PFSK-1 (cell line): Measurements from ENCODE around the gene ZNF513.
A peak's percentile ranks its signal among the peaks of the same experiment; 100 is the strongest.

Experiments
- FOXP2 ChIP-seq: optimal IDR thresholded peaks from 2 replicates; pipeline ENCODE3; 2011; ENCODE audit warnings: borderline replicate concordance, control low read depth, inconsistent platforms; ENCODE audit not compliant: insufficient read depth; ENCODE audit errors: extremely low read length, extremely low read depth
- POLR2AphosphoS5 ChIP-seq: IDR thresholded peaks from 2 replicates; pipeline ENCODE4 v1.6.1; 2012; ENCODE audit warnings: low read depth, mild to moderate bottlenecking, control low read depth, low read length, moderate library complexity
- SIN3A ChIP-seq: IDR thresholded peaks from 2 replicates; pipeline ENCODE4 v1.6.1; 2012; ENCODE audit warnings: mild to moderate bottlenecking, low read length, moderate library complexity, borderline replicate concordance; ENCODE audit not compliant: insufficient read depth
- TAF1 ChIP-seq: IDR thresholded peaks from 2 replicates; pipeline ENCODE4 v1.6.1; 2012; ENCODE audit warnings: low read length, control low read depth, borderline replicate concordance; ENCODE audit not compliant: insufficient read depth
- TF ChIP-seq, protein P1 (sequence below), 2 experiments: IDR thresholded peaks; 2 replicates each; pipeline versions ENCODE4 v1.6.1 to v1.8.0; 2011 to 2012; ENCODE audit warnings: low read depth in 2 of 2, low read length in 2 of 2, control low read depth in 1 of 2, inconsistent platforms in 1 of 2, mild to moderate bottlenecking in 1 of 2, moderate library complexity in 1 of 2; ENCODE audit not compliant: insufficient read depth in 1 of 2

ZNF513 gene

DNA sequence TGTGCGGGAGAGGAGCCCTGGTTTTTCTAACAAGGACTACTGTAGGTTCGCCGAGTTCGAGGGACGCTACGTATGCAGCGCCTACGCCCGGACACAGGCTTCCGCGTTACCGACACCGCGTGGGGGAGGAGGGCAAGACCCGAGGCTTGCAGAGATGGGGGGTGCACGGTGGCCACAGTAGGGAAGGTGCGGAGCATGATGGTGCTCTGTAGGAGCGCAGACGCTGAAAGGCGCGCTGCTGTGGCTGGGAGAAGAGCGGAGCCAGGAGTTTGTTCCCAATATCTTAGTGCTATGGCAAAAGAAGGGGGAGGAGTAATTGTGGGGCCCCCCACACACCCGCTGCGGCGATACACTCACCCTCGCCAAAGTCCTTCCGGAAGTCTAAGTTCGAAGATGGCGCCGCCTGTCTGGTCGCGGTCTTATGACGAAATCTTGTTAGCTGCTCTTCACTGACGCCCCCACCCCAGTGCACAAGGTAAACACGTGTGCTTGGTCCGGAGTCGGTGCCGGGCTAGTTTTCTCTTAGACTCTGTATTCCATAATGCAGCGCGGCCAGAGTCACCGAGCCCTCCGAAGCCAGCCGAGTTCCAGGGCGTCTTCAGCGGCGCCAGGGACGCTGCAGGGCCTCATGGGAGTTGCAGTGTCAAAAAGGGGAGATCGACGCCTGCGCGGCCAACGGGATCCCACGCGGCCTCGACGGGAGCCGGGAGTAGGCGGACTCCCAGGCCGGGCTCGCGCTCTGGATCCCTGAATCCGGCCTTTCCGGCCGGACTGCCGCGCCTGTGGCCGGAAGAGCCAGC lies 24.0 kb downstream of the ZNF513 start, which contains the start of gene GTF3C2:
Gene GTF3C2, minus strand, starts transcription at position 383 of the 800 bp plus-strand sequence. CDS start 13,210 bp downstream, outside the sequence.
- TF ChIP-seq SIN3A (no peak), POLR2AphosphoS5 (no peak), FOXP2 (peak; percentile 87), TAF1 (peak; percentile 25)
- TF ChIP-seq, protein P1, sequence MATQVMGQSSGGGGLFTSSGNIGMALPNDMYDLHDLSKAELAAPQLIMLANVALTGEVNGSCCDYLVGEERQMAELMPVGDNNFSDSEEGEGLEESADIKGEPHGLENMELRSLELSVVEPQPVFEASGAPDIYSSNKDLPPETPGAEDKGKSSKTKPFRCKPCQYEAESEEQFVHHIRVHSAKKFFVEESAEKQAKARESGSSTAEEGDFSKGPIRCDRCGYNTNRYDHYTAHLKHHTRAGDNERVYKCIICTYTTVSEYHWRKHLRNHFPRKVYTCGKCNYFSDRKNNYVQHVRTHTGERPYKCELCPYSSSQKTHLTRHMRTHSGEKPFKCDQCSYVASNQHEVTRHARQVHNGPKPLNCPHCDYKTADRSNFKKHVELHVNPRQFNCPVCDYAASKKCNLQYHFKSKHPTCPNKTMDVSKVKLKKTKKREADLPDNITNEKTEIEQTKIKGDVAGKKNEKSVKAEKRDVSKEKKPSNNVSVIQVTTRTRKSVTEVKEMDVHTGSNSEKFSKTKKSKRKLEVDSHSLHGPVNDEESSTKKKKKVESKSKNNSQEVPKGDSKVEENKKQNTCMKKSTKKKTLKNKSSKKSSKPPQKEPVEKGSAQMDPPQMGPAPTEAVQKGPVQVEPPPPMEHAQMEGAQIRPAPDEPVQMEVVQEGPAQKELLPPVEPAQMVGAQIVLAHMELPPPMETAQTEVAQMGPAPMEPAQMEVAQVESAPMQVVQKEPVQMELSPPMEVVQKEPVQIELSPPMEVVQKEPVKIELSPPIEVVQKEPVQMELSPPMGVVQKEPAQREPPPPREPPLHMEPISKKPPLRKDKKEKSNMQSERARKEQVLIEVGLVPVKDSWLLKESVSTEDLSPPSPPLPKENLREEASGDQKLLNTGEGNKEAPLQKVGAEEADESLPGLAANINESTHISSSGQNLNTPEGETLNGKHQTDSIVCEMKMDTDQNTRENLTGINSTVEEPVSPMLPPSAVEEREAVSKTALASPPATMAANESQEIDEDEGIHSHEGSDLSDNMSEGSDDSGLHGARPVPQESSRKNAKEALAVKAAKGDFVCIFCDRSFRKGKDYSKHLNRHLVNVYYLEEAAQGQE (IDR thresholded peaks at IDR 0.05; ENCODE audit: insufficient read depth in 1 of 2, low read depth in 2 of 2, low read length in 2 of 2), result peak in 1 of 2 experiments; percentile 48; a peak in 1 of 4 replicates

DNA sequence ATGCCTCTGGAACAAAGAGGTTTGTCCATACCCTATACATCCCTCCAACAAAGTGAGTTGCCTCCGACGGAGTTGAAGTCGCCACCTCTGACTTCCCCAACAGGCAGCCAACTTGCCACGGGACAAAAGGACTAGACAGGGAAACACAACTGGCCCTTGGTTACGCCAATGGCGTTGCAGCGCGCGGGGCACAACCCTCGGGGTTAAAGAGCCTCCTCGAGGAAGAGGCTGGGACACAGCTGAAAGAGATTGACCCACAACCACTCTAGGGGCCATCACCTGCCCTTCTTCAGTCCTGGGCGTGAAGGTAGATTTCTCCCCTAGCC lies 24.5 kb downstream of the ZNF513 start:
- TF ChIP-seq, protein P1 (IDR thresholded peaks at IDR 0.05; ENCODE audit: insufficient read depth in 1 of 2, low read depth in 2 of 2, low read length in 2 of 2), result no peak
- TF ChIP-seq POLR2AphosphoS5, result no peak
- TF ChIP-seq SIN3A, result peak; percentile 76; the same call in 1 of the 2 replicates
- TF ChIP-seq TAF1, result peak; percentile 56; the same call in 1 of the 2 replicates
- no peak for TF ChIP-seq FOXP2

DNA sequence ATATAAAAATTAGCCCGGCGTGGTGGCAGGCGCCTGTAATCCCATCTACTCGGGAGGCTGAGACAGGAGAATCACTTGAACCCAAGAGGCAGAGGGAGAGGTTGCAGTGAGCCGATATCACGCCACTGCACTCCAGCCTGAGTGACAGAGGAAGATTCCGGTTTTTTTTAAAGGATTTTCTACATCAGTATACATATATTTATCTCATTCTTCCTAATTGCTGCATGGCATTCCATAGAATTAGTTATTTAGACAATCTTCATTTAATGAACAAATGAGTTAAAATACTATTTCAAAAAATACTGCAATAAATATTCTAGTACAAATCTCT lies 26.0 kb downstream of the ZNF513 start:
- TF ChIP-seq SIN3A (no peak), POLR2AphosphoS5 (no peak), FOXP2 (no peak)

DNA sequence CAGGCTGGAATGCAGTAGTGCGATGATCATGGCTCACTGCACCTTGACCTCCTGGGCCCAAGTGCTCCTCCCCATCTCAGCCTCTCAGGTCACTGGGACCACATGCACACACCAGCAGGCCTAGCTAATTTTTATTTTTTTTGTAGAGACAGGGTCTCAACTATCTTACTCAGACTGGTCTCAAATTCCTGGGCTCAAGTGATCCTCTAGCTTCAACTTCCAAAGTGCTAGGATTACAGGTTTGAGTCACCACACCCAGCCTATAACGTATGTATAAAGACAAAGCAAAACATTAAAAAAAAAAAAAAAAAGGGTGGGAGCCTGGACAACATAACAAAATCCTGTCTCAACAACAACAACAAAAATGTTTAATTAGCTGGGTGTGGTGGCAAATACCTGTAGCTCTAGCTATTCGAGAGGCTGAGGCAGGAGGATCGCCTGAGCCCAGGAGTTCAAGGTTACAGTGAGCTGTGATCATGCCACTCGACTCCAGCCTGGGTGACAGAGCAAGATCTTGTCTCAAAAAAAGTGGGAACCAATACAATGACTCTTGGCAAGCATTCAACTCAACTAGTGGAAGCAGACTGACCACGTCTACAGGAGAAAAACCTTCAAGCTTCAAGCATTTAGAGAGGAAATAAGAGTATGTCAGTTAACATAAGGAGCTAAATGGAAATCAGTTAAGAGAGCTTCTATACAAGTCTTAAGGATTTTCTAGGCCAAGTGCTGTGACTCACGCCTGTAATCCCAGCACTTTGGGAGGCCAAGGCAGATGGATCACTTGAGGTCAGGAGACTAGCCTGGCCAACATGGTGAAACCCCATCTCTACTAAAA lies 26.6 kb downstream of the ZNF513 start:
- TF ChIP-seq SIN3A, result no peak
- TF ChIP-seq, protein P1 (IDR thresholded peaks at IDR 0.05; ENCODE audit: insufficient read depth in 1 of 2, low read depth in 2 of 2, low read length in 2 of 2), result no peak
- TF ChIP-seq POLR2AphosphoS5, result no peak
- TF ChIP-seq TAF1, result no peak
- TF ChIP-seq FOXP2, result no peak

DNA sequence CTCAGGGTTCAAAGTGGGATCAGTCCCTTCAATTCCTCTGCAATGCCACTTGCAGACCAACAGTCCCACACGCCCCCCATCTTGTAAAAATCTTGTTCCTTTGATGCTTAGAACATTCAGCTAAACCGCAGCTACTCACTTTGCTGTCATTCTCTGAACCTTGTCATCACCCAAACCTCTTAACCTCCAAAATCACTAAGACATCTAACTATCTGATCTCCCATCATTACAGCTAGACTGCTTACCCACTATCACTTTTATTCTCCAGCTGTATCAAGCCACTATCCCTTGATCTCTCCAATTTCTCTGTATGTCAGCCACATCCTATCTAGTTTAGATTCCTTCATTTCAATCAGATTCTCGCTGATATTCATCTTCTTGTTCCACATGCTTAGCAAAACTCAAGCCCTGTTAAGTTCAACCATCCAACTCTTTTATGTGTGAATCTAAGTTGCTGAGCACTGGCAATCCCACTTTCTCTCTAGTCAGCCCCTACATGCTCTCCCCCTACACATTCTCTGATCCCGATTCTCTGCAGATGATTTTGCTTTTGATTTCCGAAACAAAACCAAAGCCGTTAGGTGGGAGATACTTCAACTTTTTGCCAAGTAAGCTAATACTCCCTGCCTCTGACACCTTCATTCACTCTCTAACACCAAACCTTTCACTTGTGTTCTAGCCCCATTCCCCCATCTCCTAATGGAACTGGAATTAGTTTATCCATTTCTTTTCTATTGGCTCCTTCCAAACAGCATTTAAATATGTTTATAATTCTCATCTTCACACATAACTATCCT lies 28.5 kb downstream of the ZNF513 start:
- TF ChIP-seq, protein P1 (IDR thresholded peaks at IDR 0.05; ENCODE audit: insufficient read depth in 1 of 2, low read depth in 2 of 2, low read length in 2 of 2), result no peak
